Common myeloid progenitor, CD34-positive (primary cell): ENCODE data around the gene GPR143.

ENCODE experiments used
- CTCF ChIA-PET: fragments of 350-600 bp; sonication (Branson Sonifier 250); formaldehyde crosslinking; loops from one replicate; lab custom pipeline; 2021; ENCODE audit warnings: antibody characterized with exemption; lab: Charles Lee
- POLR2A ChIA-PET: fragments of 350-600 bp; sonication (Branson Sonifier 250); formaldehyde crosslinking; loops from one replicate; lab custom pipeline; 2021; ENCODE audit warnings: antibody characterized with exemption; lab: Charles Lee
- DNase-seq, 3 donors: peaks; one replicate each; pipeline versions ENCODE4 v3.0.0 to v3.0.0-alpha.2; 2013
- H3K27ac ChIP-seq, 2 experiments: 1 replicate in 1 of 2; 2 replicates in 1 of 2; pipeline ENCODE4 v1.7.0; 2013; ENCODE audit warnings: inconsistent platforms in 2 of 2, low read length in 2 of 2, mild to moderate bottlenecking in 2 of 2, low read depth in 1 of 2, moderate library complexity in 1 of 2; ENCODE audit not compliant: severe bottlenecking in 2 of 2, insufficient read depth in 1 of 2, poor library complexity in 1 of 2
- H3K27me3 ChIP-seq, 5 experiments: replicated peaks in 2 of 5; 1 replicate in 3 of 5; 2 replicates in 2 of 5; pipeline versions ENCODE4 v1.6.1 to v1.7.0; 2013; ENCODE audit warnings: low read length in 4 of 5, mild to moderate bottlenecking in 2 of 5, moderate library complexity in 2 of 5, inconsistent platforms in 1 of 5; ENCODE audit not compliant: insufficient read depth in 5 of 5, control insufficient read depth in 4 of 5
- H3K36me3 ChIP-seq, 4 experiments: 1 replicate in 2 of 4; 2 replicates in 2 of 4; pipeline versions ENCODE4 v1.6.1 to v1.7.0; 2013; ENCODE audit warnings: low read length in 3 of 4, control low read depth in 1 of 4, mild to moderate bottlenecking in 1 of 4; ENCODE audit not compliant: control insufficient read depth in 4 of 4, insufficient read depth in 4 of 4
- H3K4me1 ChIP-seq, 4 experiments: 1 replicate in 3 of 4; 2 replicates in 1 of 4; pipeline versions ENCODE4 v1.6.1 to v1.7.1; 2013; ENCODE audit warnings: low read length in 3 of 4, mild to moderate bottlenecking in 3 of 4, control low read depth in 1 of 4, inconsistent platforms in 1 of 4, moderate library complexity in 1 of 4; ENCODE audit not compliant: control insufficient read depth in 4 of 4, insufficient read depth in 4 of 4; ENCODE audit errors: control extremely low read depth in 1 of 4
- H3K4me3 ChIP-seq, 7 experiments: 1 replicate in 4 of 7; 2 replicates in 3 of 7; pipeline versions ENCODE4 v1.5.1 to v1.7.0; 2013; ENCODE audit warnings: mild to moderate bottlenecking in 7 of 7, low read length in 6 of 7, moderate library complexity in 6 of 7, inconsistent platforms in 2 of 7, low read depth in 2 of 7, control low read depth in 1 of 7; ENCODE audit not compliant: insufficient read depth in 4 of 7, control insufficient read depth in 1 of 7; ENCODE audit errors: extremely low read depth in 1 of 7
- H3K9me3 ChIP-seq, 5 experiments: 1 replicate in 4 of 5; 2 replicates in 1 of 5; pipeline versions ENCODE4 v1.6.1 to v1.7.1; 2013; ENCODE audit warnings: low read length in 4 of 5, mild to moderate bottlenecking in 2 of 5, inconsistent platforms in 1 of 5, low read depth in 1 of 5, moderate library complexity in 1 of 5; ENCODE audit not compliant: control insufficient read depth in 4 of 5, insufficient read depth in 2 of 5; ENCODE audit errors: control extremely low read depth in 1 of 5
- WGBS: methylation state at CpG from one replicate; pipeline ENCODE4 v1.1.5; 2013; ENCODE audit not compliant: insufficient coverage; 5-methylcytosine and 5-hydroxymethylcytosine counted together

Gene GPR143

DNA sequence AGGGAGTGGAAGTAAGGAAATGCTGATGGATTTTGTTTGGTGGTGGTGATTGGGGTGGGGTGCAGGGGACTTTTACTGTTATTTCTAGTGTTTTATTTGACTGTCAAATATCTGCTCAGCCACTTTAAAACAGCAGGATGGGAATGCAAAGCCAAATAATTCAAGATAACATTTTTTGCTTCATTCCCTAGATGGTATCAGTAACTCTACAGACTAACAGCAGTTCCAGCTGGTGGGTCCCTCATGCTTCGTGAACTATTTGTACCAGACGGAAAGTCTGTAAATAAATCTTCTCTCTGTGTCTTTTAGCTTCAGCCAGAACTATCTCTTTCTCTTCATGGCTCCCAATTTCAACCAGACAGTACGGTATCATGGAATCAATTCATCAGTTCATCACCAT lies 27.5 kb downstream of the GPR143 start:
- CTCF ChIA-PET: interaction anchor here (0.8 kb wide), 1 partner anchor 926 kb away, joined by 3 read pairs; no protein-coding TSS in a partner anchor

DNA sequence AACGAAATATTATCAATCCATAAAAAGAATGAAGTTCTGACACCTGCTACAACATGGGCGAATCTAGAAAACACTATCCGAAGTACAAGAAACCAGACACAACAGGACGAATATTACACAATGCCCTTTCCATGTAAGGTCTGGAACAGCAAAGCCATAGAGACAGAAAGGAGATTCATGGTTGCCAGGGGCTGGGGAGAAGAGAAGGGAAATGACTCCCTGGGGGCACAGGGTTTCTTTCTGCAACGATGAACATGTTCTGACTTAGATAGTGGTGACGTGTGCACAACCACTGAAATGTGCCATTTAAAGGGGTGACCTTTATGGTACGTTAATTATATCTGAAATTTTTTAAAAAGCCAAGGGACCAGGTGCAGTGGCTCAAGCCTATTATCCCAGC lies 28.3 kb downstream of the GPR143 start:
- Histone ChIP-seq H3K27ac (no peak overlapping the region), H3K27me3 (no peaks in the 10 kb centered on the region), H3K36me3 (no peaks in the 10 kb centered on the region), H3K4me1 (no peaks in the 10 kb centered on the region), H3K4me3 (no peak overlapping the region), H3K9me3 (peaks cover 0 to 4% (median 0%) of the 10 kb centered on the region in 5 experiments)
- CTCF ChIA-PET: no interaction called here
- POLR2A ChIA-PET: no interaction called here
- 92% methylated on average over 5 of the region's 7 CpGs for WGBS
- no peak for DNase-seq

More for the DNA sequence above, 27.5 kb downstream of the GPR143 start:
- no peaks in the 10 kb centered on the region for H3K36me3 ChIP-seq
- H3K27me3 ChIP-seq: no peaks in the 10 kb centered on the region
- POLR2A ChIA-PET: interaction anchor here (0.6 kb wide), 1 partner anchor 74 kb away, joined by 5 read pairs; no protein-coding TSS in a partner anchor
- H3K9me3 ChIP-seq: peaks cover 0 to 1% (median 0%) of the 10 kb centered on the region in 5 experiments
- H3K4me3 ChIP-seq: no peak overlapping the region
- no peak for DNase-seq
- 42% methylated on average over 2 of the region's 3 CpGs for WGBS
- H3K4me1 ChIP-seq: no peaks in the 10 kb centered on the region
- H3K27ac ChIP-seq: no peak overlapping the region

DNA sequence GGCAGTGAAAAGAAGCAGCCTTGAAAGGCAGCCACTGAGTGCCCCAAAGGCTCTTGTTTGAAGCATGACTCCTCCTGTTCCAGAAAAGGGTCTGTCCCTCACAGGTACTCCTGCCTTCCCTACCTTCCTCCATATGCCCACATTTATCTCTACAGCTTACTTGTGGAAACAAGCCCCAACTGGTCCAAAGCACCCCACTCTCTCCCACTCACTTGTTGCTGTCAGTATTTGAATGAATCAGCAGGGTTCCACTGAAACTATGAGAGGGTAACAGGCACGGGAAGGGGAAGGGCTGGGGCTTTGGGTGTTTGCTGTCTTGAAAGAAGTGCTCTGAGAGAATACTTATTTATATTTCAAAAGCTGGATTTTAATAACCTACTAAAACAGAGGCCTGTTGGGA lies 34.9 kb downstream of the GPR143 start:
- Histone ChIP-seq H3K9me3 (peaks cover 1 to 17% (median 4%) of the 10 kb centered on the region in 5 experiments), H3K36me3 (no peaks in the 10 kb centered on the region), H3K27me3 (no peaks in the 10 kb centered on the region), H3K27ac (no peak overlapping the region), H3K4me1 (no peaks in the 10 kb centered on the region), H3K4me3 (no peak overlapping the region)
- WGBS: no CpG with 5 or more reads among the region's 1 CpG
- ChIA-PET CTCF (no interaction called here), POLR2A (no interaction called here)
- DNase-seq: no peak

DNA sequence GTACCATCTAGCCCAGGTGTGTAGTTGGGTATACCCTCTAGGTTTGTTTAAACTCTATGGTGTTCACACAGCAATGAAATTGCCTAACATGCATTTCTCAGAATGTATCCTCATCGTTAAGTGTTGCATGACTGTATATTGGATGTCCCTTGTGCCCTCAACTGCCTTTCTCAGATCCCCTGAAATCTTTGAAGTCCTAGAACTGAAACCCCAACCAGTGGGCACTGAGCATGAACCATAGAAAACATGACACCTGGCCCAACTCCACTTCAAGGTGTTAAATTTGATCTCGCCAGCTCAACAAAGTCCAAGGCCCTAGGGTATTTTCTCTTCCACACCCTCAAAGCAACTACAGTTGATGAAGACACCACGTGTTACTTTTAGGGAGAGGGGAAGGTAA lies 35.6 kb downstream of the GPR143 start:
- Histone ChIP-seq H3K36me3 (no peaks in the 10 kb centered on the region), H3K4me1 (no peaks in the 10 kb centered on the region), H3K4me3 (no peak overlapping the region), H3K9me3 (peaks cover 1 to 17% (median 4%) of the 10 kb centered on the region in 5 experiments), H3K27ac (no peak overlapping the region), H3K27me3 (no peaks in the 10 kb centered on the region)
- DNase-seq: no peak
- ChIA-PET POLR2A (no interaction called here), CTCF (no interaction called here)
- 100% methylated on average over 1 of the region's 3 CpGs for WGBS

DNA sequence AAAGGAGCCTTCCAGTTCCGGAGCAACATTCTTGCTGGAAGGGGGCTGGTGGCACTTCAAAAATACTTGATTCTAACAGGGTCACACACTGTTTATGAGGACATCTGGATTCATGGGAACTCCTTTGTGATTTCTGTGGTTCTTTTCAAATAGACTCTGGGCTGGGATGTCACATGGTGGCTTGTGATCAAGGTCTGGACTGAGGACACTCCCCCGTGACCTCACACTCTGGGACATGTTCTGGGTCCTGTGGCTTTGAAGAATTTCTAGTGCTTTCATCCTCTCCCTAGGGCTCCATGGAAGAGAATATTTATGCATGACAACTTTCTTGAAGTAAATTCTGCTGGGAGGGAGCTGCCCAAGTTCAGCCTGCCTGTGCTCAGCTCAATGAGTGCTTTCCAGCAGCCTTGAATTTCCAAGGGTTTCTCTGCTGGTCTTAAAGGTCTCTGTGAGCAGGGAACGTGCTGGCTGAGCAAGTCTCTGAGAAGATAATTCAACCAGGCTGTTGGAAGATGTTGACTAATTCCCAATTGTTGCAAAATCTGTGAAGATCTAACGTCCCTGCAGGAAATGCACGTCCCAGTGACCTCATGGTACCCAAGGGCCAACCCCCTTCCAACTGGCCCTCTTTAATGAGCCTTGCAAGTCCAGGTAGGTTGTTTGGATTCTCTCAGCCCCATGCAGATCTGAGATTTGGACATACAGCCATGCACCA lies 36.3 kb downstream of the GPR143 start:
- no peaks in the 10 kb centered on the region for H3K27me3 ChIP-seq
- no peaks in the 10 kb centered on the region for H3K4me1 ChIP-seq
- no peak overlapping the region for H3K27ac ChIP-seq
- peaks cover 1 to 17% (median 4%) of the 10 kb centered on the region in 5 experiments for H3K9me3 ChIP-seq
- ChIA-PET CTCF (interaction anchor here (0.9 kb wide), 1 partner anchor 353 kb away, joined by 3 read pairs; no protein-coding TSS in a partner anchor), POLR2A (no interaction called here)
- no peak overlapping the region for H3K4me3 ChIP-seq
- 87% methylated on average over 5 of the region's 5 CpGs for WGBS
- no peak for DNase-seq
- H3K36me3 ChIP-seq: no peaks in the 10 kb centered on the region

DNA sequence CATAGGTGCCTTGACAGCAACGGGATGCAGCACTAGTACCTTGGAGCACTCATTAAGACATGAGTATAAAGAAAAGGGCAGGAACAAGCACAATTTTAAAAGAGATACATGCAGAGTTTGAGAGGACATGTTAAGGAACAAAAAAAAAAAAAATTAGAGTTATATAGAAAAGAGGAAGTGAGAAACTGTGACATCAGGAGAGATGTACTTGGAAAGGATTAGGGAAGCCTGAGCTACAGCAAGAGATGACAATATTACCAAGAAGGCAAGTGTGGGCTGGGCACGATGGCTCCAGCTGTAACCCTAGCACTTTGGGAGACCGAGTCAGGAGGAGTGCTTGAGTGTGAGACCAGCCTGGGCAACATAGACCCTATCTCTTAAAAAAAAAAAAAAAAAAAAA lies 37.4 kb downstream of the GPR143 start:
- Histone ChIP-seq H3K4me3 (no peak overlapping the region), H3K27me3 (no peaks in the 10 kb centered on the region), H3K9me3 (peaks cover 1 to 17% (median 5%) of the 10 kb centered on the region in 5 experiments), H3K36me3 (no peaks in the 10 kb centered on the region), H3K27ac (no peak overlapping the region), H3K4me1 (no peaks in the 10 kb centered on the region)
- DNase-seq: peak in 2 of 3 donors; percentile 30 to 43
- 100% methylated on average over 1 of the region's 3 CpGs for WGBS
- POLR2A ChIA-PET: no interaction called here
- CTCF ChIA-PET: interaction anchor here (0.6 to 0.7 kb wide), 2 partner anchors 120 to 306 kb away, joined by 3 read pairs; no protein-coding TSS in a partner anchor

DNA sequence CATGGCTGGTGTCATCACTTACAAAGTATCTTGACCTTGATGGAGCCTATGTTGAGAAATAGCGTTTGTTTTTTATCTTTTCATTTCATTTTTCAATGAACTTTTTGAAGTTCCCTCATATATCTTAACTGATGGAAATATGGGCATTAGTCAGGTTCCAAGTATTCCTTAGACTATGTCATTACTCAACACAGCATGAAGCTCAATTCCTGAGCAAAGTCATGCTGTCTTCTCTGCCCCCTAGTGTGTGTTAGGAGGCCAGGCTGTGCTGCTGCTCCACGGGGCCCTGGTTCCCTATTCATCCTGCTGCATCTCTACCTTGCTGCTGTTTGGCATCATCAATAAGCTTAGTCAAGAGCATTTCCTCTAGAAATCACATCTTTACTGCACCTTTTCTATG lies 40.9 kb downstream of the GPR143 start:
- H3K27ac ChIP-seq: no peak overlapping the region
- no peaks in the 10 kb centered on the region for H3K27me3 ChIP-seq
- ChIA-PET CTCF (no interaction called here), POLR2A (no interaction called here)
- no peaks in the 10 kb centered on the region for H3K4me1 ChIP-seq
- peaks cover 0 to 2% (median 0%) of the 10 kb centered on the region in 4 experiments for H3K36me3 ChIP-seq
- H3K9me3 ChIP-seq: peaks cover 2 to 26% (median 15%) of the 10 kb centered on the region in 5 experiments
- DNase-seq: no peak
- no peak overlapping the region for H3K4me3 ChIP-seq
- WGBS: no CpG with 5 or more reads among the region's 2 CpGs
